Loucy (cell line): ENCODE measurements around the gene GNAT1.
"Not testable (repeated sequence)": the region's sequence is repeated elsewhere in the genome, so short reads cannot be mapped to it uniquely, and the experiment has no call there.

ENCODE experiments used
- H2AFZ ChIP-seq: fragments of 200-600 bp; sonication (generic); 2 replicates; pipeline ENCODE4 v1.6.0; 2016; ENCODE audit warnings: antibody characterized with exemption, mild to moderate bottlenecking, low read length, moderate library complexity
- H3F3A ChIP-seq: fragments of 200-600 bp; 2 replicates; pipeline ENCODE4 v1.6.0; 2016; ENCODE audit warnings: antibody characterized with exemption, low read depth, mild to moderate bottlenecking
- H3K27me3 ChIP-seq: fragments of 200-600 bp; sonication (generic); 2 replicates; pipeline ENCODE4 v1.6.1; 2014; ENCODE audit warnings: low read length, mild to moderate bottlenecking; ENCODE audit not compliant: insufficient read depth, poor library complexity, severe bottlenecking
- H3K36me3 ChIP-seq: fragments of 200-600 bp; sonication (generic); 2 replicates; pipeline ENCODE4 v1.6.1; 2016; ENCODE audit warnings: low read length; ENCODE audit not compliant: insufficient read depth
- H3K4me1 ChIP-seq: fragments of 200-600 bp; sonication (generic); 2 replicates; pipeline ENCODE4 v1.5.1; 2014; ENCODE audit warnings: low read length, mild to moderate bottlenecking; ENCODE audit not compliant: insufficient read depth, poor library complexity, severe bottlenecking
- H3K4me2 ChIP-seq: fragments of 200-600 bp; sonication (generic); 2 replicates; pipeline ENCODE4 v1.6.0; 2014; ENCODE audit warnings: antibody characterized with exemption, low read length, low read depth, mild to moderate bottlenecking; ENCODE audit not compliant: poor library complexity, severe bottlenecking
- H3K4me3 ChIP-seq: fragments of 200-600 bp; sonication (generic); 2 replicates; pipeline ENCODE4 v1.5.1; 2014; ENCODE audit warnings: low read length, mild to moderate bottlenecking, mixed read lengths; ENCODE audit not compliant: poor library complexity, severe bottlenecking
- H3K79me2 ChIP-seq: fragments of 200-600 bp; sonication (generic); 2 replicates; pipeline ENCODE4 v1.6.1; 2014; ENCODE audit warnings: low read length; ENCODE audit not compliant: insufficient read depth
- H3K9ac ChIP-seq: fragments of 200-600 bp; sonication (generic); 2 replicates; pipeline ENCODE4 v1.6.0; 2014; ENCODE audit warnings: mild to moderate bottlenecking, low read depth, low read length, moderate library complexity; ENCODE audit not compliant: poor library complexity, severe bottlenecking
- H3K9me2 ChIP-seq: fragments of 200-600 bp; sonication (generic); replicated peaks from 2 replicates; pipeline ENCODE4 v1.6.1; 2016; ENCODE audit warnings: low read depth, low read length, mixed read lengths
- H3K9me3 ChIP-seq: fragments of 200-600 bp; sonication (generic); 2 replicates; pipeline ENCODE4 v1.6.1; 2014; ENCODE audit warnings: mild to moderate bottlenecking, antibody characterized with exemption, low read length, low read depth; ENCODE audit not compliant: insufficient read depth
- H4K20me1 ChIP-seq: fragments of 200-600 bp; sonication (generic); 2 replicates; pipeline ENCODE4 v1.6.0; 2014; ENCODE audit warnings: antibody characterized with exemption, low read length, mild to moderate bottlenecking; ENCODE audit not compliant: insufficient read depth, poor library complexity, severe bottlenecking
- CTCF ChIP-seq: fragments of 200-600 bp; sonication (generic); conservative IDR thresholded peaks from 2 replicates; pipeline ENCODE4 v1.5.1; 2014; ENCODE audit warnings: mild to moderate bottlenecking, antibody characterized with exemption, low read length
- EZH2phosphoT487 ChIP-seq: fragments of 200-600 bp; IDR thresholded peaks from 2 replicates; pipeline ENCODE4 v1.6.1; 2018; ENCODE audit warnings: antibody characterized with exemption, mild to moderate bottlenecking, moderate library complexity, borderline replicate concordance

The GNAT1 gene

GRCh38 chr3:50208677-50209344 lies 17.4 kb downstream of the GNAT1 start:
- no peaks in the 10 kb centered on the region for H3K9me3 ChIP-seq
- no peaks in the 10 kb centered on the region for H3F3A ChIP-seq
- no peaks in the 10 kb centered on the region for H3K27me3 ChIP-seq
- H3K36me3 ChIP-seq = no peaks in the 10 kb centered on the region
- no peak overlapping the region for H3K4me2 ChIP-seq
- no peak overlapping the region for H3K9ac ChIP-seq
- no peak for TF ChIP-seq CTCF
- no peak for TF ChIP-seq EZH2phosphoT487
- no peak overlapping the region for H3K4me3 ChIP-seq
- H3K79me2 ChIP-seq = no peaks in the 10 kb centered on the region
- H4K20me1 ChIP-seq = no peaks in the 10 kb centered on the region
- no peaks in the 10 kb centered on the region for H3K9me2 ChIP-seq
- no peak overlapping the region for H2AFZ ChIP-seq
- H3K4me1 ChIP-seq = no peaks in the 10 kb centered on the region

GRCh38 chr3:50210176-50210509 lies 18.7 kb downstream of the GNAT1 start:
- Histone ChIP-seq H4K20me1 (no peaks in the 10 kb centered on the region), H3K4me2 (no peak overlapping the region), H3K4me1 (no peaks in the 10 kb centered on the region), H3K9ac (no peak overlapping the region), H2AFZ (no peak overlapping the region), H3K79me2 (no peaks in the 10 kb centered on the region), H3F3A (no peaks in the 10 kb centered on the region), H3K9me3 (no peaks in the 10 kb centered on the region), H3K27me3 (no peaks in the 10 kb centered on the region), H3K36me3 (no peaks in the 10 kb centered on the region), H3K9me2 (no peaks in the 10 kb centered on the region), H3K4me3 (no peak overlapping the region)
- TF ChIP-seq EZH2phosphoT487 (no peak), CTCF (no peak)

- Histone ChIP-seq H3K27me3 (no peaks in the 10 kb centered on the region), H3K4me2 (no peak overlapping the region), H3K79me2 (no peaks in the 10 kb centered on the region), H3K9ac (no peak overlapping the region), H3K9me2 (no peaks in the 10 kb centered on the region), H4K20me1 (no peaks in the 10 kb centered on the region), H2AFZ (no peak overlapping the region), H3K36me3 (no peaks in the 10 kb centered on the region), H3F3A (no peaks in the 10 kb centered on the region), H3K9me3 (no peaks in the 10 kb centered on the region), H3K4me1 (no peaks in the 10 kb centered on the region), H3K4me3 (no peak overlapping the region)
- no peak for TF ChIP-seq CTCF
- no peak for TF ChIP-seq EZH2phosphoT487
Measured at GRCh38 chr3:50210510-50211367, 19.3 kb downstream of the GNAT1 start.

- H3K27me3 ChIP-seq, H2AFZ ChIP-seq, H3K4me1 ChIP-seq, H4K20me1 ChIP-seq, H3K36me3 ChIP-seq, H3K9me3 ChIP-seq, H3K79me2 ChIP-seq, H3F3A ChIP-seq, H3K4me2 ChIP-seq, H3K9ac ChIP-seq, H3K4me3 ChIP-seq, H3K9me2 ChIP-seq: not testable (repeated sequence)
Measured at GRCh38 chr3:50211368-50211717, 19.9 kb downstream of the GNAT1 start.
